ENCODE results near the gene CCDC15.
"Not testable (repeated sequence)": the region's sequence is repeated elsewhere in the genome, so short reads cannot be mapped to it uniquely, and the experiment has no call there.

The CCDC15 gene

DNA sequence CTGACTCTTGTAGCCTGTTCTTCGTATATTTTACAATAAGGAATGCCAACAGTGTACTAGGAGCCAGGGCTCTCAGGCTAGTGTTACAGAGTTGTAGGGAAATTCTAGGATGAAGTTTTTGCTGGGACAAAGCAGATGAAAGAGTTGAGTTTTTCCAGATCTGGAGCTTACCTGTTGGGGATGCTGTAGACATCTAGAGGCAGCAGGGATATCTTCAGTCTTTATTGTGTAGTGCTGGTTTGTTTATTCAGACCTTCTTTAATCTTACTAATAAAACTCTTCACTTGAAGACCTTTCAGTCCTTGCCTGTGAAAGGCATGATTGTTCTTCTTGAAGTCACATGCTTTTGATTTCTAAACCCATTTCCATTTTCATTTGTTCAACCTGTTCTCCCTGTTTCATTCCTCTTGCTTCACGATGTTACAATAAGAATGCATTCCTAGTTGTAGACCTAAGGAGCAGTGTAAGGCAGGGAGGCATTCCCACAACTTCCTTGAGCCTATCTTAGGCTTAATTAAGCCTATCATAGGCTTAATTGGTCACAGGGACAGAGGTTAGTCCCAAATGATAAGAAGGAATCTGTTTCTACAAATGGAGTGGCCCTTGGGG lies 101.2 kb downstream of the CCDC15 start:
- H3K4me1 ChIP-seq (ENCODE audit: control extremely low read depth in 1 of 4, control insufficient read depth in 4 of 4, insufficient read depth in 4 of 4, low read length in 3 of 4) = no peaks in the 10 kb centered on the region
- 100% methylated on average over 1 of the region's 2 CpGs for WGBS (ENCODE audit: insufficient coverage)
- no peak overlapping the region for H3K27ac ChIP-seq (ENCODE audit: insufficient read depth in 1 of 2, low read depth in 1 of 2, low read length in 2 of 2, poor library complexity in 1 of 2, severe bottlenecking in 2 of 2)
- H3K4me3 ChIP-seq (ENCODE audit: control insufficient read depth in 1 of 7, extremely low read depth in 1 of 7, insufficient read depth in 4 of 7, low read depth in 2 of 7, low read length in 6 of 7) = no peak overlapping the region
- POLR2A ChIA-PET = interaction anchor here (0.6 to 0.7 kb wide), 2 partner anchors 57 to 105 kb away, joined by 4 to 9 read pairs; no protein-coding TSS in a partner anchor
- H3K9me3 ChIP-seq (ENCODE audit: control extremely low read depth in 1 of 5, control insufficient read depth in 4 of 5, insufficient read depth in 2 of 5, low read depth in 1 of 5, low read length in 4 of 5) = no peaks in the 10 kb centered on the region
- peaks cover 0 to 2% (median 0%) of the 10 kb centered on the region in 5 experiments for H3K27me3 ChIP-seq (replicated peaks in 2 of 5; ENCODE audit: control insufficient read depth in 4 of 5, insufficient read depth in 5 of 5, low read length in 4 of 5)
- CTCF ChIA-PET = no interaction called here
- no peak for DNase-seq
- peaks cover 0 to 5% (median 0%) of the 10 kb centered on the region in 4 experiments for H3K36me3 ChIP-seq (ENCODE audit: control insufficient read depth in 4 of 4, insufficient read depth in 4 of 4, low read length in 3 of 4)

DNA sequence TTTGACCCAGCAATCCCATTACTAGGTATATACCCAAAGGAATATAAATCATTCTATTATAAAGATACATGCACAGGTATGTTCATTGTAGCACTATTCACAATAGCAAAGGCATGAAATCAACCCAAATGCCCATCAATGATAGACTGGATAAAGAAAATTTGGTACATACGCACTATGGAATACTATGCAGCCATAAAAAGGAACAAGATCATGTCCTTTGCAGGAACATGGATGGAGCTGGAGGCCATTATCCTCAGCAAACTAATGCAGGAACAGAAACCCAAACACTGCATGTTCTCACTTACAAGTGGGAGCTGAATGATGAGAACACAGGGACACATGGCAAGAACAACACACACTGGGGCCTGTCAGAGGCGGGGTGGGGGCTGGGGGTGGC lies 102.1 kb downstream of the CCDC15 start:
- POLR2A ChIA-PET = interaction anchor here (0.6 kb wide), 1 partner anchor 104 kb away, joined by 4 read pairs; no protein-coding TSS in a partner anchor
- no CpG with 5 or more reads among the region's 2 CpGs for WGBS (ENCODE audit: insufficient coverage)
- H3K4me3 ChIP-seq (ENCODE audit: control insufficient read depth in 1 of 7, extremely low read depth in 1 of 7, insufficient read depth in 4 of 7, low read depth in 2 of 7, low read length in 6 of 7) = not testable (repeated sequence)

DNA sequence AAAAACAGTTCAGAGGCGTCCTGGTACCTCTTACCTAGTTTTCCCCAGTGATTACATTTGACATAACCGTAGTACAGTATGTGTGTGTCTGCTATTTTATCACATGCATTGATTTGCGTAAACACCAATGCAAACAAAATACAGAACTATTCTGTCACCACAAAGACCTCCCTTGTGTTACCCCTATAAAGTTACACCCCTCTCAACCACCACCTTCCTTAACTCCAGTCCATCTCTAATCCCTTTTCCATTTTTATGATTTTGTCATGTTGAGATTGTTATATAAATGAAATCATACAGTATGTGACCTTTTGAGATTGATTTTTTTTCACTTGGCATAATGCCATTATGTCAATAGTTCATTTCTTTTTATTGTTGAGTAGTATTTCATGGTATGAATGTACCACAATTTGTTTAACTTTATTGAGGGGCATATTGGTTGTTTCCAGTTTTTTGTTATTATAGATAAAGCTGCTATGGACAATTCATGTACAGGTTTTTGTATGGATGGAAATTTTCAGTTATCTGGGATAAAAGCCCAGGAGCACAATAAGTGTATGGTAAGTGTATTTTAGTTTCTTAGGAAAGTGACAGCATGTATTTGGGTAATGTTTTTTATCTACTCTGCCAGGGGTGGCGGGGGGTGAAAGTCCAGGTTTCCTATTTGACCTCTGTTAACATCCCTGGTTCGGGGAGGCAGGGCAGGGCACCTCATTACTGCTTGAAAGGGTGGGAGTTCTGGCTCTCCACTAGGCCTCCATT lies 103.1 kb downstream of the CCDC15 start:
- CTCF ChIA-PET = no interaction called here
- peaks cover 3 to 19% (median 9%) of the 10 kb centered on the region in 5 experiments for H3K27me3 ChIP-seq (replicated peaks in 2 of 5; ENCODE audit: control insufficient read depth in 4 of 5, insufficient read depth in 5 of 5, low read length in 4 of 5)
- POLR2A ChIA-PET = no interaction called here

More for the DNA sequence above, 102.1 kb downstream of the CCDC15 start:
- H3K36me3 ChIP-seq (ENCODE audit: control insufficient read depth in 4 of 4, insufficient read depth in 4 of 4, low read length in 3 of 4); H3K9me3 ChIP-seq (ENCODE audit: control extremely low read depth in 1 of 5, control insufficient read depth in 4 of 5, insufficient read depth in 2 of 5, low read depth in 1 of 5, low read length in 4 of 5); H3K4me1 ChIP-seq (ENCODE audit: control extremely low read depth in 1 of 4, control insufficient read depth in 4 of 4, insufficient read depth in 4 of 4, low read length in 3 of 4); DNase-seq; H3K27ac ChIP-seq (ENCODE audit: insufficient read depth in 1 of 2, low read depth in 1 of 2, low read length in 2 of 2, poor library complexity in 1 of 2, severe bottlenecking in 2 of 2); H3K27me3 ChIP-seq (replicated peaks in 2 of 5; ENCODE audit: control insufficient read depth in 4 of 5, insufficient read depth in 5 of 5, low read length in 4 of 5); CTCF ChIA-PET: not testable (repeated sequence)

DNA sequence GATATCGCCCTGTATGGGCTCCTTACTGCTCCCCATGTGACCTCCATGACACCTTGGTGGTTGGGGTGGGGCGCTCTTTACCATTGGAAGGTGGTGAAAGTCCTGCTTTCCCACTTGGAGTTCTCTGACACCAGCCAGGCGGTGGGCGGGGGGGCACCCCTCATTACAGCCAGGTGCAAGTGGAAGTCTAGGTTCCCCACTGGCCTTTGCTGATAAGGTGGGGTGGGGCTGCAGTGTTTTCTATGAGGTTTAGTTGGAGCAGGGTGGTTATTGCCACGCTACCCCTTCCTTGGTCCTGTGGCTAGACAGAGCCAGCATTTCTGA lies 103.7 kb downstream of the CCDC15 start:
- Histone ChIP-seq H3K36me3 (ENCODE audit: control insufficient read depth in 4 of 4, insufficient read depth in 4 of 4, low read length in 3 of 4) (no peaks in the 10 kb centered on the region), H3K9me3 (ENCODE audit: control extremely low read depth in 1 of 5, control insufficient read depth in 4 of 5, insufficient read depth in 2 of 5, low read depth in 1 of 5, low read length in 4 of 5) (no peaks in the 10 kb centered on the region), H3K27me3 (replicated peaks in 2 of 5; ENCODE audit: control insufficient read depth in 4 of 5, insufficient read depth in 5 of 5, low read length in 4 of 5) (peaks cover 3 to 25% (median 12%) of the 10 kb centered on the region in 5 experiments), H3K4me3 (ENCODE audit: control insufficient read depth in 1 of 7, extremely low read depth in 1 of 7, insufficient read depth in 4 of 7, low read depth in 2 of 7, low read length in 6 of 7) (no peak overlapping the region), H3K27ac (ENCODE audit: insufficient read depth in 1 of 2, low read depth in 1 of 2, low read length in 2 of 2, poor library complexity in 1 of 2, severe bottlenecking in 2 of 2) (no peak overlapping the region), H3K4me1 (ENCODE audit: control extremely low read depth in 1 of 4, control insufficient read depth in 4 of 4, insufficient read depth in 4 of 4, low read length in 3 of 4) (peaks cover 0 to 3% (median 3%) of the 10 kb centered on the region in 4 experiments)
- no CpG with 5 or more reads among the region's 5 CpGs for WGBS (ENCODE audit: insufficient coverage)
- ChIA-PET POLR2A (no interaction called here), CTCF (no interaction called here)
- no peak for DNase-seq

More for the DNA sequence above, 103.1 kb downstream of the CCDC15 start:
- Histone ChIP-seq H3K9me3 (ENCODE audit: control extremely low read depth in 1 of 5, control insufficient read depth in 4 of 5, insufficient read depth in 2 of 5, low read depth in 1 of 5, low read length in 4 of 5) (no peaks in the 10 kb centered on the region), H3K4me1 (ENCODE audit: control extremely low read depth in 1 of 4, control insufficient read depth in 4 of 4, insufficient read depth in 4 of 4, low read length in 3 of 4) (no peaks in the 10 kb centered on the region), H3K27ac (ENCODE audit: insufficient read depth in 1 of 2, low read depth in 1 of 2, low read length in 2 of 2, poor library complexity in 1 of 2, severe bottlenecking in 2 of 2) (no peak overlapping the region), H3K4me3 (ENCODE audit: control insufficient read depth in 1 of 7, extremely low read depth in 1 of 7, insufficient read depth in 4 of 7, low read depth in 2 of 7, low read length in 6 of 7) (no peak overlapping the region), H3K36me3 (ENCODE audit: control insufficient read depth in 4 of 4, insufficient read depth in 4 of 4, low read length in 3 of 4) (peaks cover 0 to 5% (median 0%) of the 10 kb centered on the region in 4 experiments)
- DNase-seq = no peak
- WGBS (ENCODE audit: insufficient coverage) = 100% methylated on average over 2 of the region's 5 CpGs

DNA sequence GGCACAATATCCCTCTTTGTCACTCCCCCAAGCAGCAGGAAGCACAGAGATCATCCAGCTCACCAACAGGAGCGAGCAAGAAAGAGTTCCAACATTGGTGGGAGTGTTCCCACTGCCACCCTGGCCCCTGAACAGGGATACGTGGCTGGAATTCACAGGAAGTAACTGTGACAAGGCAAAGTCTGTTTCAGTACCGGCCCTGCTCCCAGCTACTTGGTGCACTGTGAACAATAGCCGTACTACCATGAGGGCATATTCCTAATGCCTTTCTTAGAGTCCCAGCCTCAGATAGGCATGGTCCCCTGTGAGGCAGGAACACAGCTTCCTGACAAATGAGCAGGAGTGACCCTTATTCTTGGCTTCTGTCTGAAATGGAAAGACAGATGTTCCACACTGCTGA lies 107.3 kb downstream of the CCDC15 start:
- Histone ChIP-seq H3K9me3 (ENCODE audit: control extremely low read depth in 1 of 5, control insufficient read depth in 4 of 5, insufficient read depth in 2 of 5, low read depth in 1 of 5, low read length in 4 of 5) (no peaks in the 10 kb centered on the region), H3K27me3 (replicated peaks in 2 of 5; ENCODE audit: control insufficient read depth in 4 of 5, insufficient read depth in 5 of 5, low read length in 4 of 5) (peaks cover 5 to 52% (median 25%) of the 10 kb centered on the region in 5 experiments), H3K27ac (ENCODE audit: insufficient read depth in 1 of 2, low read depth in 1 of 2, low read length in 2 of 2, poor library complexity in 1 of 2, severe bottlenecking in 2 of 2) (no peak overlapping the region), H3K4me1 (ENCODE audit: control extremely low read depth in 1 of 4, control insufficient read depth in 4 of 4, insufficient read depth in 4 of 4, low read length in 3 of 4) (peaks cover 0 to 16% (median 14%) of the 10 kb centered on the region in 4 experiments), H3K36me3 (ENCODE audit: control insufficient read depth in 4 of 4, insufficient read depth in 4 of 4, low read length in 3 of 4) (no peaks in the 10 kb centered on the region), H3K4me3 (ENCODE audit: control insufficient read depth in 1 of 7, extremely low read depth in 1 of 7, insufficient read depth in 4 of 7, low read depth in 2 of 7, low read length in 6 of 7) (no peak overlapping the region)
- WGBS (ENCODE audit: insufficient coverage) = 89% methylated on average over 3 of the region's 4 CpGs
- CTCF ChIA-PET = interaction anchor here (0.6 kb wide), 1 partner anchor 82 kb away, joined by 3 read pairs; no protein-coding TSS in a partner anchor
- no peak for DNase-seq
- POLR2A ChIA-PET = no interaction called here

DNA sequence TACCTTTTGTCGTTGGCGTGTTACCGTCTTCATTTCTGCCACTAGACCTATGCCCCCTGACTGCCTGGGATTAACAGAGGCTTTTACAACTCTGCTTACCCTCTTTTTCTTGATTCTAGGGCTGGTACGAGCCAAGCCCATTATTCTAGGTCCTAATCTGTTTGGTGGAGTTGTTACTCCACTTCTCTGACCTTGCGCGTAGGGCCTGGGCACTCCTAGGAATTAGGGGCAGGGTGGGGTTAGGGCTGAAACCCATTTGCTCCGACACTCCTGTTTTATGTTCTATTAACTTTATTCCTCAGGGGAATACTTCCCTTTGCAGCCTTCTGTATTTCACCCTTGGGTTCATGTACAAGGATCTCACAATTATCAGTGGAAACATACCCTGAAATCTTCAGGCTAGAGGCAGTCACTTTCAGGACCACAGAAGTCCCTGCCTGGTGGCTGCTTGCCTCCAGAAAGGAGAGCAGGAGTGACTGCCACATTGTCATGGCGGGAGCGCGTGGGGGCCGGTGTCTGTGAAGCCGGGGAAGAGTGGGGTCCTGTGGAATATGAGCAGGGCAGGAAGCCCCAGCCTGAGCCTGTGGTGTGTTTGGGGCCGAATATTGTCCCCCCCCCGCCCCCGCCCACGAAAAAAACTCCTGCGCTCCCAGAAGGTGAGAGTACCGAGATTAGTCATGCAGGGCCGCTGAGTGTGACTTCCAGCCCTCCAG lies 108.4 kb downstream of the CCDC15 start:
- ChIA-PET CTCF (interaction anchor here (1.3 kb wide), 1 partner anchor 18 kb away, joined by 4 read pairs; no protein-coding TSS in a partner anchor), POLR2A (no interaction called here)
- Histone ChIP-seq H3K27me3 (replicated peaks in 2 of 5; ENCODE audit: control insufficient read depth in 4 of 5, insufficient read depth in 5 of 5, low read length in 4 of 5) (peaks cover 5 to 52% (median 25%) of the 10 kb centered on the region in 5 experiments), H3K4me3 (ENCODE audit: control insufficient read depth in 1 of 7, extremely low read depth in 1 of 7, insufficient read depth in 4 of 7, low read depth in 2 of 7, low read length in 6 of 7) (peak overlapping the region; percentile 36 to 81 (median 65)), H3K27ac (ENCODE audit: insufficient read depth in 1 of 2, low read depth in 1 of 2, low read length in 2 of 2, poor library complexity in 1 of 2, severe bottlenecking in 2 of 2) (no peak overlapping the region), H3K9me3 (ENCODE audit: control extremely low read depth in 1 of 5, control insufficient read depth in 4 of 5, insufficient read depth in 2 of 5, low read depth in 1 of 5, low read length in 4 of 5) (no peaks in the 10 kb centered on the region), H3K36me3 (ENCODE audit: control insufficient read depth in 4 of 4, insufficient read depth in 4 of 4, low read length in 3 of 4) (no peaks in the 10 kb centered on the region), H3K4me1 (ENCODE audit: control extremely low read depth in 1 of 4, control insufficient read depth in 4 of 4, insufficient read depth in 4 of 4, low read length in 3 of 4) (peaks cover 0 to 16% (median 14%) of the 10 kb centered on the region in 4 experiments)
- peak in 1 of 3 donors; percentile 25 for DNase-seq
- WGBS (ENCODE audit: insufficient coverage) = 58% methylated on average over 7 of the region's 19 CpGs

All from common myeloid progenitor, CD34-positive (primary cell).